Activated CD4-positive, alpha-beta T cell treated with anti-CD3 and anti-CD28 coated beads for 36 hours (primary cell): ENCODE data around the gene NFIX. TPM values are rescaled to one million over a fixed set of nuclear protein-coding genes. Genes with fewer than 3 reads are reported as not detected.

Experiments used
- ATAC-seq: fragments of 200-7000 bp; cut with Tn5 transposase; one replicate; pipeline ENCODE4 v1.10.0; 2021; ENCODE audit warnings: mild to moderate bottlenecking, moderate library complexity
- CTCF ChIA-PET: fragments of 350-600 bp; sonication (Branson Sonifier 250); formaldehyde crosslinking; loops from one replicate; lab custom pipeline; 2021; ENCODE audit warnings: antibody characterized with exemption; lab: Charles Lee
- POLR2A ChIA-PET: fragments of 350-600 bp; sonication (Branson Sonifier 250); formaldehyde crosslinking; loops from one replicate; lab custom pipeline; 2021; ENCODE audit warnings: antibody characterized with exemption, inconsistent platforms; lab: Charles Lee
- DNase-seq: peaks from one replicate; pipeline ENCODE4 v3.0.0-alpha.2; 2020
- H3K27ac Mint-ChIP-seq: one replicate; pipeline ENCODE4 v1.8.0; 2021; ENCODE audit warnings: mixed read lengths
- H3K27me3 Mint-ChIP-seq: one replicate; pipeline ENCODE4 v1.8.0; 2021; ENCODE audit warnings: mixed read lengths
- H3K36me3 Mint-ChIP-seq: one replicate; pipeline ENCODE4 v1.8.0; 2021; ENCODE audit warnings: low read depth, mixed read lengths
- H3K4me1 Mint-ChIP-seq: one replicate; pipeline ENCODE4 v1.8.0; 2021; ENCODE audit warnings: mixed read lengths
- H3K4me3 Mint-ChIP-seq: one replicate; pipeline ENCODE4 v1.8.0; 2021; ENCODE audit warnings: mild to moderate bottlenecking, moderate library complexity, mixed read lengths
- H3K9me3 Mint-ChIP-seq: one replicate; pipeline ENCODE4 v1.8.0; 2021; ENCODE audit warnings: low read depth, mixed read lengths
- intact Hi-C, 2 experiments: fragments of 100-400 bp; cut with DNase I in 1 of 2; cut with micrococcal nuclease in 1 of 2; formaldehyde crosslinking; loops; one replicate each; pipeline versions ENCODE4 v1.14.2 to v1.15.1; 2022 to 2024; cut with DNase I, micrococcal nuclease
- total RNA-seq, 2 experiments: library from RNA; stranded (reverse); gene quantifications; one replicate each; pipeline ENCODE4 v1.2.3, GENCODE V29; 2021

The NFIX gene
- total RNA-seq, 2 experiments from 2014 or later = 4.3 to 4.8 TPM

GRCh38 chr19:13024951-13025697, 29.8 kb downstream of the NFIX start:
- no peak overlapping the region for H3K4me3 Mint-ChIP-seq
- ATAC-seq = no peak
- peaks cover 8% of the 10 kb centered on the region for H3K36me3 Mint-ChIP-seq
- peaks cover 28% of the 10 kb centered on the region for H3K27me3 Mint-ChIP-seq
- DNase-seq = no peak
- CTCF ChIA-PET = interaction anchor here (0.7 to 1.8 kb wide), 2 partner anchors 36 to 48 kb away, joined by 4 to 6 read pairs; no protein-coding TSS in a partner anchor
- intact Hi-C loops = no loop called here
- no peak overlapping the region for H3K27ac Mint-ChIP-seq
- peaks cover 18% of the 10 kb centered on the region for H3K4me1 Mint-ChIP-seq
- POLR2A ChIA-PET = no interaction called here
- H3K9me3 Mint-ChIP-seq = no peaks in the 10 kb centered on the region

DNA sequence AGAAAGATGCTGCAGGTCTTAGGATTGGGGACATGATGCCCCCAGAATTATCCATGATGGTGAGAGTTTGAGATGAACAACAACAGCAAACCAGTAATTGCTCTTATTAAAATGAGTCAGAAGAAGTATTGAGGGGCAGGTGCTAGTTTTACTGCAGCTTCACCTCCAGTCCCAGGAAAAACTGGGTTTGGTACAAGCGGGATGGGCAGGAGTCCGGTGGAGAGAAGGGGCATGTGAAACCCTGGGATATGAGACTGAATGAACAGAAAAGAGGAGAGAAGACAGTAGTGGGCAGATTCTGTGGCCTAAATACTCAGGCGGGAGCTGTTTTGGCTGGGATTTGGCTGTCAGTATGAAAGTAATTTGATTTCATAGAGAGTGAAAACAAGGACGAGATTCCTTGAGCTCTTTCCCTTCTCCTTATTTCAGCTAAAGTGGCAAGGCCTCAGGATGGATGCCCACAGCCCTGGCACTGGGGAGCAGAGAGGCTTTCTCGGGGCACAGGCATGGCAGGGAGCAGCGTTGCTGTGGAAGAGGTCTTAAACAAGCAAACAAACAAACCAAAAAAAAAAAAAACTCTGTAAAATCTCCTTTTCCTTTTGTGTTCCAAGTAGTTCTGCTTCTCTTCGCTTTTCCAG, 30.7 kb downstream of the NFIX start:
- intact Hi-C loops = loop anchor here in 1 of 2 experiments (1.0 kb wide), 1 partner anchor 33 kb away; no protein-coding TSS in a partner anchor
- ATAC-seq (no peak), DNase-seq (no peak)
- Mint-ChIP-seq H3K27ac (no peak overlapping the region), H3K4me1 (peaks cover 18% of the 10 kb centered on the region), H3K36me3 (peaks cover 8% of the 10 kb centered on the region), H3K4me3 (no peak overlapping the region), H3K27me3 (peaks cover 26% of the 10 kb centered on the region), H3K9me3 (no peaks in the 10 kb centered on the region)
- POLR2A ChIA-PET = no interaction called here
- CTCF ChIA-PET = interaction anchor here (1.0 kb wide), 1 partner anchor 68 kb away, joined by 4 read pairs; no protein-coding TSS in a partner anchor

GRCh38 chr19:13026462-13027370, 31.4 kb downstream of the NFIX start:
- intact Hi-C loops = loop anchor here in 1 of 2 experiments (1.0 kb wide), 1 partner anchor 33 kb away; no protein-coding TSS in a partner anchor
- Mint-ChIP-seq H3K27me3 (peaks cover 25% of the 10 kb centered on the region), H3K36me3 (peaks cover 8% of the 10 kb centered on the region), H3K9me3 (no peaks in the 10 kb centered on the region), H3K4me1 (peaks cover 18% of the 10 kb centered on the region), H3K27ac (no peak overlapping the region), H3K4me3 (no peak overlapping the region)
- POLR2A ChIA-PET = no interaction called here
- ATAC-seq (no peak), DNase-seq (no peak)
- CTCF ChIA-PET = interaction anchor here (1.0 to 4.4 kb wide), 5 partner anchors 11 to 68 kb away, joined by 3 to 27 read pairs (median 3); no protein-coding TSS in a partner anchor

GRCh38 chr19:13027557-13027956, 32.3 kb downstream of the NFIX start:
- no peak for ATAC-seq
- no peak overlapping the region for H3K27ac Mint-ChIP-seq
- no peaks in the 10 kb centered on the region for H3K9me3 Mint-ChIP-seq
- peaks cover 8% of the 10 kb centered on the region for H3K36me3 Mint-ChIP-seq
- intact Hi-C loops = no loop called here
- DNase-seq = no peak
- ChIA-PET POLR2A (no interaction called here), CTCF (interaction anchor here (0.6 to 4.4 kb wide), 6 partner anchors 12 to 197 kb away, joined by 3 to 27 read pairs (median 3); no protein-coding TSS in a partner anchor)
- peaks cover 21% of the 10 kb centered on the region for H3K27me3 Mint-ChIP-seq
- peaks cover 16% of the 10 kb centered on the region for H3K4me1 Mint-ChIP-seq
- no peak overlapping the region for H3K4me3 Mint-ChIP-seq

DNA sequence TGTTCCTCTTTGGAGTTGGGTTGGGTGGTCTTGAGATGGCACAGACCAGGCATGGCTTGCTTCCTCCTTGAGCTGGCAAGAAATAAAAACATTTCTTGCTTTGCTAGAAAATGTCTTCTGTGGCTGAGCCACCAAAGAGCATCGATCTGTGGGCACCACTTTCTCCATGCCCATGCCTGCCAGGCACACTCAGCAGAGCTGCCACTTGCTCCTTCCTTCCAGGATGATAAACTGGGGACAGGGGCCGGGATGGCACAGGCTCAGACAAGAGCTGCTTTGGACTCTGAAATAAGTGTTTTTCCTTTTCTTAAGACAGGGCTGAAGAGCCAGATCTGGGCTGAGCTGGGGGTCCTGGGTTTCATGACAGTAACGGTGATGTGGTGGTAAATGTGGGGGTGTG, 32.8 kb downstream of the NFIX start:
- DNase-seq (no peak), ATAC-seq (no peak)
- no peaks in the 10 kb centered on the region for H3K9me3 Mint-ChIP-seq
- H3K36me3 Mint-ChIP-seq = peaks cover 8% of the 10 kb centered on the region
- intact Hi-C loops = no loop called here
- no peak overlapping the region for H3K27ac Mint-ChIP-seq
- CTCF ChIA-PET = interaction anchor here (0.6 to 4.4 kb wide), 8 partner anchors 12 to 198 kb away, joined by 3 to 27 read pairs (median 4); no protein-coding TSS in a partner anchor
- no peak overlapping the region for H3K4me3 Mint-ChIP-seq
- H3K27me3 Mint-ChIP-seq = peaks cover 19% of the 10 kb centered on the region
- POLR2A ChIA-PET = no interaction called here
- H3K4me1 Mint-ChIP-seq = peaks cover 13% of the 10 kb centered on the region

- ATAC-seq = no peak
- H3K27me3 Mint-ChIP-seq = peaks cover 13% of the 10 kb centered on the region
- no peak overlapping the region for H3K4me3 Mint-ChIP-seq
- ChIA-PET CTCF (interaction anchor here (0.8 to 4.4 kb wide), 15 partner anchors 8 to 1539 kb away, joined by 3 to 27 read pairs (median 4); no protein-coding TSS in a partner anchor), POLR2A (interaction anchor here (0.7 kb wide), 1 partner anchor 375 kb away, joined by 3 read pairs; no protein-coding TSS in a partner anchor)
- H3K36me3 Mint-ChIP-seq = peaks cover 8% of the 10 kb centered on the region
- H3K27ac Mint-ChIP-seq = no peak overlapping the region
- no peak for DNase-seq
- H3K9me3 Mint-ChIP-seq = no peaks in the 10 kb centered on the region
- H3K4me1 Mint-ChIP-seq = peaks cover 5% of the 10 kb centered on the region
- intact Hi-C loops = no loop called here
Measured at GRCh38 chr19:13029301-13029880, 34.1 kb downstream of the NFIX start.

DNA sequence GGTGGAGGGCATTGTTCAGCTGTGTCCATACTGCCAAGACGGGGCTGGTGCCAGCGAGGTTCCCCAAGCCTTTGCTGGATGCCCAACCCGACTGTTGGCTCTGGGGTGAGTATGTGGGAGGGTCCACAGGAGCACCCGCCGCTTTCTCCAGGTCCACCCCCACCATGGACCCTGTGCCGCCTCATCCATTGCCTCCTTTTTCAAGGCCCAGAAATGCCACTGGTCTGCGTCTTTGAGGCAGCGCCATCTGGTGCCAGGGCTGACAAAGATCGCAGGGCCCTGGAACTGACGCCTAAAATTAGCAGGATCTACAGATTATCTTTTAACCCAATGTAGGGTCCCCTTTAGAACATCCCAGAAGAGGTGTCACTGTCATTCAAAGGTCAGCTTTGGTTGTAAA, 34.6 kb downstream of the NFIX start:
- no peak overlapping the region for H3K27ac Mint-ChIP-seq
- intact Hi-C loops = loop anchor here (1.0 to 5.0 kb wide), 4 partner anchors 47 to 62 kb away; no protein-coding TSS in a partner anchor
- ATAC-seq (no peak), DNase-seq (peak; percentile 57)
- CTCF ChIA-PET = interaction anchor here (0.6 to 4.4 kb wide), 21 partner anchors 9 to 872 kb away, joined by 3 to 27 read pairs (median 3); no protein-coding TSS in a partner anchor
- no peaks in the 10 kb centered on the region for H3K9me3 Mint-ChIP-seq
- POLR2A ChIA-PET = interaction anchor here (0.7 kb wide), 1 partner anchor 374 kb away, joined by 3 read pairs; no protein-coding TSS in a partner anchor
- H3K36me3 Mint-ChIP-seq = peaks cover 5% of the 10 kb centered on the region
- H3K4me1 Mint-ChIP-seq = peaks cover 2% of the 10 kb centered on the region
- H3K4me3 Mint-ChIP-seq = no peak overlapping the region
- peaks cover 9% of the 10 kb centered on the region for H3K27me3 Mint-ChIP-seq

- ChIA-PET POLR2A (no interaction called here), CTCF (interaction anchor here (0.6 to 3.9 kb wide), 9 partner anchors 10 to 66 kb away, joined by 3 to 31 read pairs (median 3); no protein-coding TSS in a partner anchor)
- no peak overlapping the region for H3K27ac Mint-ChIP-seq
- intact Hi-C loops = loop anchor here (5.0 kb wide), 2 partner anchors 55 to 60 kb away; no protein-coding TSS in a partner anchor
- H3K4me1 Mint-ChIP-seq = peaks cover 2% of the 10 kb centered on the region
- DNase-seq (no peak), ATAC-seq (no peak)
- H3K9me3 Mint-ChIP-seq = no peaks in the 10 kb centered on the region
- no peak overlapping the region for H3K4me3 Mint-ChIP-seq
- no peaks in the 10 kb centered on the region for H3K27me3 Mint-ChIP-seq
- H3K36me3 Mint-ChIP-seq = no peaks in the 10 kb centered on the region
Measured at GRCh38 chr19:13031917-13032623, 36.8 kb downstream of the NFIX start.

GRCh38 chr19:13032837-13033236, 37.6 kb downstream of the NFIX start:
- DNase-seq (no peak), ATAC-seq (no peak)
- Mint-ChIP-seq H3K27ac (no peak overlapping the region), H3K36me3 (no peaks in the 10 kb centered on the region), H3K27me3 (no peaks in the 10 kb centered on the region), H3K9me3 (no peaks in the 10 kb centered on the region), H3K4me1 (peaks cover 2% of the 10 kb centered on the region), H3K4me3 (no peak overlapping the region)
- intact Hi-C loops = loop anchor here (5.0 kb wide), 2 partner anchors 56 to 59 kb away; no protein-coding TSS in a partner anchor
- POLR2A ChIA-PET = no interaction called here
- CTCF ChIA-PET = interaction anchor here (0.6 to 3.9 kb wide), 9 partner anchors 11 to 59 kb away, joined by 3 to 31 read pairs (median 3); no protein-coding TSS in a partner anchor
